ENCODE data around the gene GGPS1.

GRCh38 chr1:235319255-235319654 is 9.1 kb upstream of the GGPS1 start:
- TF ChIP-seq CTCF (IDR thresholded peaks at IDR 0.05; ENCODE audit: control extremely low read depth in 1 of 3, insufficient read depth in 1 of 3, low read depth in 1 of 3, low read length in 3 of 3) (no peak), SAP30 (IDR thresholded peaks at IDR 0.05; ENCODE audit: insufficient read depth, insufficient replicate concordance, low read length) (no peak), CTBP2 (IDR thresholded peaks at IDR 0.05; ENCODE audit: borderline replicate concordance, insufficient read depth, insufficient read length, low read length) (no peak), TAF1 (IDR thresholded peaks at IDR 0.05; ENCODE audit: low read depth, low read length) (no peak), TCF12 (IDR thresholded peaks at IDR 0.05; ENCODE audit: low read depth, low read length) (no peak), ZNF274 (IDR thresholded peaks at IDR 0.05; ENCODE audit: borderline replicate concordance, extremely low read depth, low read length) (no peak), POLR2A (IDR thresholded peaks at IDR 0.05; ENCODE audit: control extremely low read depth in 1 of 2, low read depth in 2 of 2, low read length in 2 of 2) (no peak), USF2 (IDR thresholded peaks at IDR 0.05; ENCODE audit: low read length) (no peak), KDM5A (IDR thresholded peaks at IDR 0.05; ENCODE audit: low read length) (no peak), MAX (IDR thresholded peaks at IDR 0.05) (no peak), CEBPB (IDR thresholded peaks at IDR 0.05; ENCODE audit: low read depth, low read length) (0 out of 2 replicates have a peak, but pooled peaks have one; percentile 3)

All from H1 (cell line).